ENCODE data around the gene PCDHGA4. TPM values are rescaled to one million over a fixed set of nuclear protein-coding genes. Genes with fewer than 3 reads are reported as not detected.

Gene PCDHGA4
- total and polyA plus RNA-seq, 2 donors from 2014 or later: 0.13 to 3.9 TPM

- H3K9me3 ChIP-seq (ENCODE audit: control insufficient read depth in 2 of 3, insufficient read depth in 1 of 3, low read length in 3 of 3): peaks cover 2 to 90% (median 31%) of the 10 kb centered on the region in 3 donors
- FAIRE-seq: no peak
Measured at GRCh38 chr5:141360685-141361084, 5.9 kb downstream of the PCDHGA4 start.

GRCh38 chr5:141362719-141363118 is 7.9 kb downstream of the PCDHGA4 start:
- Histone ChIP-seq H3K9ac (ENCODE audit: low read length in 3 of 3) (no peak overlapping the region), H3K36me3 (ENCODE audit: control insufficient read depth in 2 of 3, insufficient read depth in 3 of 3, low read length in 3 of 3) (no peaks in the 10 kb centered on the region), H3K27ac (ENCODE audit: low read depth in 2 of 2, low read length in 2 of 2) (no peak overlapping the region), H3K4me1 (ENCODE audit: control insufficient read depth in 2 of 3, insufficient read depth in 2 of 3, low read depth in 1 of 3, low read length in 3 of 3) (no peaks in the 10 kb centered on the region), H3K9me3 (ENCODE audit: control insufficient read depth in 2 of 3, insufficient read depth in 1 of 3, low read length in 3 of 3) (peaks cover 0 to 81% (median 29%) of the 10 kb centered on the region in 3 donors), H3K27me3 (ENCODE audit: control insufficient read depth, insufficient read depth, low read length) (no peaks in the 10 kb centered on the region), H3K4me3 (ENCODE audit: low read length in 3 of 3) (no peak overlapping the region)
- DNase-seq (no peak), FAIRE-seq (no peak)
- no peak for TF ChIP-seq CTCF (IDR thresholded peaks at IDR 0.05; ENCODE audit: borderline replicate concordance, extremely low read depth, insufficient read depth)
- intact Hi-C loops (cut with DNase I): no loop called here

More at GRCh38 chr5:141360685-141361084, 5.9 kb downstream of the PCDHGA4 start:
- no peak overlapping the region for H3K9ac ChIP-seq (ENCODE audit: low read length in 3 of 3)
- no peaks in the 10 kb centered on the region for H3K27me3 ChIP-seq (ENCODE audit: control insufficient read depth, insufficient read depth, low read length)
- intact Hi-C loops (cut with DNase I): no loop called here
- no peaks in the 10 kb centered on the region for H3K36me3 ChIP-seq (ENCODE audit: control insufficient read depth in 2 of 3, insufficient read depth in 3 of 3, low read length in 3 of 3)
- peak overlapping the region in 2 of 3 donors; percentile 16 to 36 for H3K4me3 ChIP-seq (ENCODE audit: low read length in 3 of 3)
- H3K4me1 ChIP-seq (ENCODE audit: control insufficient read depth in 2 of 3, insufficient read depth in 2 of 3, low read depth in 1 of 3, low read length in 3 of 3): no peaks in the 10 kb centered on the region
- DNase-seq: no peak
- no peak for TF ChIP-seq CTCF (IDR thresholded peaks at IDR 0.05; ENCODE audit: borderline replicate concordance, extremely low read depth, insufficient read depth)
- no peak overlapping the region for H3K27ac ChIP-seq (ENCODE audit: low read depth in 2 of 2, low read length in 2 of 2)

GRCh38 chr5:141363952-141364660 is 9.3 kb downstream of the PCDHGA4 start, which contains the start of gene PCDHGA5:
TSS of gene PCDHGA5 (plus strand) at chr5:141364162. CDS start at chr5:141364331, 169 bp downstream.
- no peaks in the 10 kb centered on the region for H3K4me1 ChIP-seq (ENCODE audit: control insufficient read depth in 2 of 3, insufficient read depth in 2 of 3, low read depth in 1 of 3, low read length in 3 of 3)
- peak within 1 kb of the TSS in 2 of 3 donors; percentile 7 to 21 for H3K4me3 ChIP-seq (ENCODE audit: low read length in 3 of 3)
- no peaks in the 10 kb centered on the region for H3K27me3 ChIP-seq (ENCODE audit: control insufficient read depth, insufficient read depth, low read length)
- intact Hi-C loops (cut with DNase I): no loop called here
- DNase-seq (no peak), FAIRE-seq (no peak)
- no peak for TF ChIP-seq CTCF (IDR thresholded peaks at IDR 0.05; ENCODE audit: borderline replicate concordance, extremely low read depth, insufficient read depth)
- no peak within 1 kb of the TSS for H3K9ac ChIP-seq (ENCODE audit: low read length in 3 of 3)
- no peaks in the 10 kb centered on the region for H3K36me3 ChIP-seq (ENCODE audit: control insufficient read depth in 2 of 3, insufficient read depth in 3 of 3, low read length in 3 of 3)
- peaks cover 0 to 74% (median 29%) of the 10 kb centered on the region in 3 donors for H3K9me3 ChIP-seq (ENCODE audit: control insufficient read depth in 2 of 3, insufficient read depth in 1 of 3, low read length in 3 of 3)
- no peak within 1 kb of the TSS for H3K27ac ChIP-seq (ENCODE audit: low read depth in 2 of 2, low read length in 2 of 2)

Data from kidney (tissue), 14 donors.